HG03139 (cell line): ENCODE results near the gene HESX1.

Experiments used
- ATAC-seq: cut with Tn5 transposase; IDR thresholded peaks from one replicate; pipeline ENCODE4 v1.9.1; 2021; ENCODE audit not compliant: unreplicated experiment

The HESX1 gene

DNA sequence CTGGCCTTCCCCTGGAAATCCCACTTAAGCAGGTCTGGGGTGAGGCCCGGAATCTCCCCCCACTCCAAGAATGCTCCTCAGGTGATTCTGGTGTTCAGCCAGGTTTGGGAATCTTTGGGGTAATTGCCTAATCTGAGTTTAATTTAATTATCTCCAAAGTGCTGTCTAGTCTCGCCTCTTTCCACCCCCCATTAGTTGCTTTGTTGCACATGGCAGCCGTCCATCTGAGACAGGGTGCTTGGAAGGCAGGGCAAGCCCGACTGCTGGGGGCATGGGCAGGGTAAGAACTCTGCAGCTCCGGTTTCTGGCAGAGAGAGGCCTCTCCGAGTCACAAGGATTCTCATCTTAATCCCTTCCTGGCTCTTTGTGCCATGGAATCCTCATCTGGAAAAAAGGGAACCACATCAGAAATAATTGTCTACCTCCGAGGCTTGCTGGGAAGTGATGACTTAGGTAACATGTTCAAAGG, 49.6 kb downstream of the HESX1 start:
- no peak for ATAC-seq
